Adipocyte (in vitro differentiated cells): ENCODE measurements around the gene EIF4B.

ENCODE experiments used
- DNase-seq: peaks from one replicate; pipeline ENCODE4 v3.0.0-alpha.2; 2015; ENCODE audit warnings: low read depth
- H3K27me3 ChIP-seq: replicated peaks from 2 replicates; pipeline ENCODE4 v1.7.0; 2013; ENCODE audit warnings: mild to moderate bottlenecking, low read length, moderate library complexity; ENCODE audit not compliant: control insufficient read depth, insufficient read depth
- H3K36me3 ChIP-seq: 2 replicates; pipeline ENCODE4 v1.7.0; 2013; ENCODE audit warnings: low read length, mild to moderate bottlenecking, moderate library complexity; ENCODE audit not compliant: control insufficient read depth, insufficient read depth, severe bottlenecking
- H3K4me1 ChIP-seq: 2 replicates; pipeline ENCODE4 v1.7.0; 2013; ENCODE audit warnings: mild to moderate bottlenecking, low read length, moderate library complexity; ENCODE audit not compliant: control insufficient read depth, insufficient read depth
- H3K4me3 ChIP-seq: 2 replicates; pipeline ENCODE4 v1.7.0; 2013; ENCODE audit warnings: mild to moderate bottlenecking, low read length, moderate library complexity
- H3K9ac ChIP-seq: 2 replicates; pipeline ENCODE4 v1.7.0; 2013; ENCODE audit warnings: mild to moderate bottlenecking, low read length, moderate library complexity
- H3K9me3 ChIP-seq: 2 replicates; pipeline ENCODE4 v1.7.0; 2013; ENCODE audit warnings: mild to moderate bottlenecking, low read length, moderate library complexity; ENCODE audit not compliant: control insufficient read depth

The EIF4B gene

GRCh38 chr12:53005986-53006809, at the start of gene EIF4B:
Gene EIF4B (plus strand): TSS chr12:53006456. CDS start chr12:53006484, 28 bp downstream.
- peaks cover 51% of the 10 kb centered on the region for H3K4me1 ChIP-seq
- peak within 1 kb of the TSS; percentile 99 for H3K4me3 ChIP-seq
- peaks cover 20% of the 10 kb centered on the region for H3K36me3 ChIP-seq
- H3K27me3 ChIP-seq, result no peaks in the 10 kb centered on the region
- peak; percentile 100 for DNase-seq
- peak within 1 kb of the TSS; percentile 99 for H3K9ac ChIP-seq
- H3K9me3 ChIP-seq, result no peaks in the 10 kb centered on the region

GRCh38 chr12:52956987-52957386, 49.3 kb upstream of the EIF4B start:
- no peaks in the 10 kb centered on the region for H3K36me3 ChIP-seq
- no peaks in the 10 kb centered on the region for H3K4me1 ChIP-seq
- no peak overlapping the region for H3K9ac ChIP-seq
- no peak overlapping the region for H3K4me3 ChIP-seq
- H3K9me3 ChIP-seq, result no peaks in the 10 kb centered on the region
- no peak for DNase-seq
- H3K27me3 ChIP-seq, result peaks cover 3% of the 10 kb centered on the region

- Histone ChIP-seq H3K4me3 (peak overlapping the region; percentile 74), H3K9ac (peak overlapping the region; percentile 25), H3K36me3 (no peaks in the 10 kb centered on the region), H3K4me1 (peaks cover 4% of the 10 kb centered on the region), H3K27me3 (no peaks in the 10 kb centered on the region), H3K9me3 (no peaks in the 10 kb centered on the region)
- DNase-seq, result no peak
These were observed 41.5 kb upstream of the EIF4B start for GRCh38 chr12:52964556-52965336.

GRCh38 chr12:52965337-52965731, 40.9 kb upstream of the EIF4B start:
- Histone ChIP-seq H3K36me3 (no peaks in the 10 kb centered on the region), H3K27me3 (no peaks in the 10 kb centered on the region), H3K4me1 (peaks cover 4% of the 10 kb centered on the region), H3K9ac (peak overlapping the region; percentile 25), H3K9me3 (no peaks in the 10 kb centered on the region), H3K4me3 (peak overlapping the region; percentile 74)
- no peak for DNase-seq

GRCh38 chr12:52969166-52969795, 37.0 kb upstream of the EIF4B start:
- H3K36me3 ChIP-seq, result no peaks in the 10 kb centered on the region
- peaks cover 10% of the 10 kb centered on the region for H3K4me1 ChIP-seq
- no peak overlapping the region for H3K4me3 ChIP-seq
- H3K9me3 ChIP-seq, result no peaks in the 10 kb centered on the region
- DNase-seq, result no peak
- H3K9ac ChIP-seq, result no peak overlapping the region
- no peaks in the 10 kb centered on the region for H3K27me3 ChIP-seq

GRCh38 chr12:52969828-52970569, 36.3 kb upstream of the EIF4B start:
- H3K27me3 ChIP-seq, result no peaks in the 10 kb centered on the region
- no peak for DNase-seq
- H3K4me3 ChIP-seq, result no peak overlapping the region
- H3K4me1 ChIP-seq, result peaks cover 14% of the 10 kb centered on the region
- no peaks in the 10 kb centered on the region for H3K36me3 ChIP-seq
- no peak overlapping the region for H3K9ac ChIP-seq
- no peaks in the 10 kb centered on the region for H3K9me3 ChIP-seq

- Histone ChIP-seq H3K36me3 (no peaks in the 10 kb centered on the region), H3K9ac (peak overlapping the region; percentile 41), H3K4me3 (no peak overlapping the region), H3K9me3 (no peaks in the 10 kb centered on the region), H3K27me3 (peaks cover 5% of the 10 kb centered on the region), H3K4me1 (peaks cover 18% of the 10 kb centered on the region)
- peak; percentile 88 for DNase-seq
These were observed 34.5 kb upstream of the EIF4B start for GRCh38 chr12:52971679-52972329.

GRCh38 chr12:52975204-52975603, 31.1 kb upstream of the EIF4B start:
- H3K4me1 ChIP-seq, result peaks cover 21% of the 10 kb centered on the region

GRCh38 chr12:52975820-52976573, 30.3 kb upstream of the EIF4B start:
- peaks cover 18% of the 10 kb centered on the region for H3K27me3 ChIP-seq
- no peak overlapping the region for H3K9ac ChIP-seq
- no peaks in the 10 kb centered on the region for H3K36me3 ChIP-seq
- DNase-seq, result no peak
- peaks cover 21% of the 10 kb centered on the region for H3K4me1 ChIP-seq
- no peaks in the 10 kb centered on the region for H3K9me3 ChIP-seq
- H3K4me3 ChIP-seq, result no peak overlapping the region

More at GRCh38 chr12:52975204-52975603, 31.1 kb upstream of the EIF4B start:
- Histone ChIP-seq H3K9me3 (no peaks in the 10 kb centered on the region), H3K36me3 (no peaks in the 10 kb centered on the region), H3K9ac (no peak overlapping the region), H3K4me3 (no peak overlapping the region), H3K27me3 (peaks cover 15% of the 10 kb centered on the region)
- DNase-seq, result no peak

- Histone ChIP-seq H3K4me3 (no peak overlapping the region), H3K4me1 (peaks cover 19% of the 10 kb centered on the region), H3K36me3 (no peaks in the 10 kb centered on the region), H3K27me3 (peaks cover 18% of the 10 kb centered on the region), H3K9me3 (no peaks in the 10 kb centered on the region), H3K9ac (no peak overlapping the region)
- peak; percentile 52 for DNase-seq
These were observed 29.6 kb upstream of the EIF4B start for GRCh38 chr12:52976574-52977071.
